GM23338 (cell line): Measurements from ENCODE around the gene STXBP5.

Experiments
- CREB1 ChIP-seq: fragments of 250-450 bp; sonication (Bioruptor Pico); IDR thresholded peaks from 2 replicates; pipeline ENCODE4 v1.5.0; 2020; ENCODE audit warnings: low read depth, mild to moderate bottlenecking, moderate library complexity
- EZH2phosphoT487 ChIP-seq: fragments of 200-600 bp; sonication (generic); IDR thresholded peaks from one replicate; pipeline ENCODE4 v1.8.1; 2018; ENCODE audit warnings: antibody characterized with exemption; ENCODE audit not compliant: unreplicated experiment
- POLR2AphosphoS5 ChIP-seq: IDR thresholded peaks from 2 replicates; pipeline ENCODE4 v1.6.1; 2016; ENCODE audit warnings: antibody characterized with exemption, low read depth
- TF ChIP-seq, protein P1 (sequence below), 2 experiments: fragments of 200-600 bp in 1 of 2; sonication (generic) in 1 of 2; conservative IDR thresholded peaks; 2 replicates each; pipeline versions ENCODE4 v1.5.1 to v1.6.1; 2016 to 2017; ENCODE audit warnings: antibody characterized with exemption in 2 of 2, low read depth in 2 of 2, mild to moderate bottlenecking in 2 of 2, moderate library complexity in 1 of 2

- TF ChIP-seq POLR2AphosphoS5 (no peak), CREB1 (no peak), EZH2phosphoT487 (no peak)
- TF ChIP-seq, protein P1, sequence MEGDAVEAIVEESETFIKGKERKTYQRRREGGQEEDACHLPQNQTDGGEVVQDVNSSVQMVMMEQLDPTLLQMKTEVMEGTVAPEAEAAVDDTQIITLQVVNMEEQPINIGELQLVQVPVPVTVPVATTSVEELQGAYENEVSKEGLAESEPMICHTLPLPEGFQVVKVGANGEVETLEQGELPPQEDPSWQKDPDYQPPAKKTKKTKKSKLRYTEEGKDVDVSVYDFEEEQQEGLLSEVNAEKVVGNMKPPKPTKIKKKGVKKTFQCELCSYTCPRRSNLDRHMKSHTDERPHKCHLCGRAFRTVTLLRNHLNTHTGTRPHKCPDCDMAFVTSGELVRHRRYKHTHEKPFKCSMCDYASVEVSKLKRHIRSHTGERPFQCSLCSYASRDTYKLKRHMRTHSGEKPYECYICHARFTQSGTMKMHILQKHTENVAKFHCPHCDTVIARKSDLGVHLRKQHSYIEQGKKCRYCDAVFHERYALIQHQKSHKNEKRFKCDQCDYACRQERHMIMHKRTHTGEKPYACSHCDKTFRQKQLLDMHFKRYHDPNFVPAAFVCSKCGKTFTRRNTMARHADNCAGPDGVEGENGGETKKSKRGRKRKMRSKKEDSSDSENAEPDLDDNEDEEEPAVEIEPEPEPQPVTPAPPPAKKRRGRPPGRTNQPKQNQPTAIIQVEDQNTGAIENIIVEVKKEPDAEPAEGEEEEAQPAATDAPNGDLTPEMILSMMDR (conservative IDR thresholded peaks at IDR 0.05; ENCODE audit: low read depth in 2 of 2): no peak
These were observed 193.1 kb downstream of the STXBP5 start for GRCh38 chr6:147397306-147397705.
